Measurements from ENCODE around the gene AP2M1.
A peak's percentile ranks its signal among the peaks of the same experiment; 100 is the strongest.

The AP2M1 gene

DNA sequence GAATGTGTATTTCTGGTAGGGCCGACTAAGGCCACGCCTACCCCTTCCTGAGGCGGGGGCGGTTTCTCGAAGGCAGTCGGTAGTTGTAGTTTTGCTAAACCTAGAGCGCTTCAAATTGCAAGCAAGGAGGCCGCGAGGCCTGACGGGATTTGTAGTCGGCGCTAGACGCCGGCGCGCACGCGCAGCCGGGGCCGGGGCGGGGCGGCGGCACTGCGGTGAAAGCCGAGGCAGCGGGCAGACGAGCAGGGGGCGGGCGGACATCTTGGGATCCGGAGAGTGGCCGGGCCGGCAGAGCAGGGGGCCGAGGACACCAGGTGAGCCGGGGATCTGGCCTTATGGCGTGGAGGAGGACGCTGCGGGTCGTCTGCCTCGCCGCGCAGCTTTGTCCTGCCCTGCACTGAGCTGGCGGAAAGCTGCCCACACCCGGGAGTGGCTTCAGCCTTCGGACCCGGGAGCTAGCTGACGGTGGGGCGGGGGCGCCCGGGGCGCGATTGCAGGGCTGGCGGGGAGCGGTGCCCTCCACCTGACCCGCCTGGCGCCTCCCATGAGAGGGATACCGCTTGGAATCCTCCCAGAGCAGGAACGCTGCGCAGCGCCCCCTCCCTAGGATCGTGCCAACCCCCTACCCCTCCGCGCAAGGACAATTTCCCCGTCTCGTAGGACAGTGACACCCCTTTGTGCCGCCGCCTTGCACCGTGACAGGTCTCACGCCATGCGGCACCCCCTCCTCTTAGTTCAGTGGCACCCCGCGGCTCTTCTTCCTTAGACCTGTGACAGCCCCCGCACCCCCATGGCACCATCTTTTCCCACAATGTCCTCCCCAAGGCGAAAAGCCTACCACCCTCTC lies at the start of gene AP2M1:
Gene AP2M1 (plus strand): TSS at position 210 of the 847 bp plus-strand sequence. CDS start 2,139 bp downstream, outside the sequence.
- peak; percentile 100 for DNase-seq (ENCODE audit: low read depth in 1 of 2, low spot score in 1 of 2)
- no peak; the same call in 1 of the 2 replicates for TF ChIP-seq JUND (IDR thresholded peaks at IDR 0.05; ENCODE audit: low read depth)
- in situ Hi-C loops (cut with HindIII; ENCODE audit: low pct_unique_long_range_greater_than_20kb, low sequenced_read_pairs): no loop called here

DNA sequence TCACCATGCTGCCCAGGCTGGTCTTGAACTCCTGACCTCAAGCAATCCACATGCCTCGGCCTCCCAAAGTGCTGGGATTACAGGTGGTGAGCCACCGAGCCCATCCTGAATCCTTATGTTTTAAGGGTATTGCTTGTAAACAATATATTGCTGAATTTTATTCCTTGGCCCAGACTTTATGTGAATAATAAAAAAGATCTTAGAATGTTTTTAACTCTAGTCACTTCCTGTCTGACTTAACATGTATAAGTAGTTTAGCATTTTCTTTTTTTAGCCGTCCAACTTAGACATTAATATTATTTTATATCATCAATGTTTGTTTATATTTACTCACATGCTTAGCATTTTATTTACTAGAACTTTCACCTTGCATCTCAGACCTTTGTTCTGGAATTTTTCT lies 48.6 kb upstream of the AP2M1 start:
- no peak for TF ChIP-seq JUND (IDR thresholded peaks at IDR 0.05; ENCODE audit: low read depth)
- DNase-seq (ENCODE audit: low read depth in 1 of 2, low spot score in 1 of 2): no peak
- in situ Hi-C loops (cut with HindIII; ENCODE audit: low pct_unique_long_range_greater_than_20kb, low sequenced_read_pairs): no loop called here

DNA sequence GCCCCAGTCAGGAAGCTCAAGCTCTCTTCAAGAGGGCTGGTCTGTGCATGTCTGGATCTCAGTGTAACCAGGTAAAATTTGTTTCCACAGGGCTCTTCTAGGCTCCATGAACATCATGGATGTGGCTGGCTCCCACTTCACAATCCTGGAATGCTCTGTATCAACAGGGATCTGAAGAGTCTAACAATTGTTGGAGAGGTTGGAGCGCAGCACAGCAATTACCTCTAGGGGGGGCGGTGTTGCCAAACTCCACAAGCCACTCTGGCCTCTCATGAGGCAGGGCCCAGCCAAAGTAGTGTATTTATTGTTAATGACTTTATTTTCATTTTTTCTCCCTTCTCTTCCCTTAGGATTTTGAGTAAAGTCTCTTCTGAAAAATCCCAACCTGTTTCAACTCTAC lies 45.6 kb upstream of the AP2M1 start:
- in situ Hi-C loops (cut with HindIII; ENCODE audit: low pct_unique_long_range_greater_than_20kb, low sequenced_read_pairs): no loop called here
- TF ChIP-seq JUND (IDR thresholded peaks at IDR 0.05; ENCODE audit: low read depth): no peak
- peak in 1 of 2 experiments; percentile 86 for DNase-seq (ENCODE audit: low read depth in 1 of 2, low spot score in 1 of 2)

DNA sequence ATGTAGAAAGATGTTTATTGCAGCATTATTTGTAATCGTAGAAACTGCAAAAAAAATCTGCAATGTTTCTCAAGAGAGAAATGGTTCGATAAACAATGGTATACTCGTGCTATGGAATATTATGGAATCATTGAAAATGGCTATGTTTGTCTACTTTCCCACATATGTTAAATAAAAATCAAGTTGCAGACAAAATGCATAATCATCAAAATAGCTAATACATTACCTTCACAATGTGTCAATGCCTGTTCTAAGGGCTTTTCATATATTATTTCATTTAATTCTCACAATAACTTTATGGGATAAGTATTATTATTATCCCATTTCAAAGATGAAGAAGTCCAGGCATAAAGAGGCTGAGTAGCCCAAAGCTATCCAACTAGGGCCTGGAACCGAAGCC lies 41.7 kb upstream of the AP2M1 start:
- in situ Hi-C loops (cut with HindIII; ENCODE audit: low pct_unique_long_range_greater_than_20kb, low sequenced_read_pairs): no loop called here
- TF ChIP-seq JUND (IDR thresholded peaks at IDR 0.05; ENCODE audit: low read depth): no peak
- DNase-seq (ENCODE audit: low read depth in 1 of 2, low spot score in 1 of 2): no peak

DNA sequence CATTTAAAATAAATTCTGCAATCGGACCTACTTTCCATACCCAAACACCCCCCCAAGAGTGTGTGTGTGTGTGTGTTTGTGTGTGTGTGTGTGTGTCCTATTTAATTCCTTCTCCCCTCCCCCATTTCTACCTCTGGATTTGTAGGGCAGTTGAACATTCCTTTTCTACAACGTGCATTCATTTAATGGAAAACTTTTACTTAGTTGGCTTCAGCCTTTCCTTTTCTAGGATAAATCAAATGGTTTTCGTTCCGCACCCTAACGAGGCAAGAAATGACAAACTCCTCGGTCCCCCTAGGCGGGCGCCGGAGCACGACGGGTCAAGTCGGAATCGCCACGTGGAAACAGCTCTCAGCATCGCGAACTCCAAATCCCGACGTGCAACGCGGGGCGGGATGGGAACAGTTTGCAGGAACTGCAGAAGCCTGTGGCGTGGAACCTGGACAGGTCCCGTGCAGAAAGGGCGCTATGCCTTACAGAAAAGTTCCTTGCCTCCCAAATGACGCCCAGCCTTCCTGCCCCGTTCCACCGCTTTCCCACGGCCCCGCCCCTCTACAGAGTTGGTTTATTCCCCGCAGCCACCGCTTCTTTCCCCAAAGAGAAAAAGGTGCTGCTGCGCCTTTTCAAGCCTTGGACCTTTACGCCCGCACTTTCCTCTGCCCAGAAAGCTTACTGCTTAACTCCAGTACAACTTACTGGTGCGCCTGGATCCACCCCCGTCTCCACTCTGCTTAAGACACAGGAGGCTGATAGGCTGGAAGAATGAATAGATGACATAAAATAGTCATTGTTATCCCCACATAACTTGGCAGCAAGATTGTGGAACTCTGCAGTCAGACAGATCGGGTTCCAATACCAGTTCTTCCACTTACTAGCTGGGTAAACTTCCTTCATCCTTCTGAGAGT lies 40.6 kb upstream of the AP2M1 start:
- TF ChIP-seq JUND (IDR thresholded peaks at IDR 0.05; ENCODE audit: low read depth): peak; percentile 95
- peak; percentile 85 to 100 for DNase-seq (ENCODE audit: low read depth in 1 of 2, low spot score in 1 of 2)
- in situ Hi-C loops (cut with HindIII; ENCODE audit: low pct_unique_long_range_greater_than_20kb, low sequenced_read_pairs): no loop called here

DNA sequence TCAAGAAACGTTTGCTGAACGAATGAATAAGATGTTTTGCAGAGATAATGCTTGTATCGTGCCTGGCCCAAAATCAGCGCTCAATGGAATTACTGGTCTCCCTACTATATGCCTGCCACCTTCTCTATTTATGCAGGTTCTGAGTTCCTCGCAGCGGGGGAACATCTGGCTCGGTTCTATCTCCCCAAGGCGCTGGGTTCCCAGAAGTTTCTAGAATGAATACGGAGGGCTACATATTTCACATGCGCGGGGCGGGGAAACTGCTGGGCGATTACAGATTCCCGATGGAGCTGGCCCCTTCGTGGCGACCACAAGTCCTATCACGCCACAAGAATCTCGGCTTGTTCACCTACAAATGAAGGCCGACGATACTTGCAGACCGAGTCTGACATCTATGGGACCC lies 39.9 kb upstream of the AP2M1 start:
- in situ Hi-C loops (cut with HindIII; ENCODE audit: low pct_unique_long_range_greater_than_20kb, low sequenced_read_pairs): no loop called here
- DNase-seq (ENCODE audit: low read depth in 1 of 2, low spot score in 1 of 2): no peak
- no peak for TF ChIP-seq JUND (IDR thresholded peaks at IDR 0.05; ENCODE audit: low read depth)

DNA sequence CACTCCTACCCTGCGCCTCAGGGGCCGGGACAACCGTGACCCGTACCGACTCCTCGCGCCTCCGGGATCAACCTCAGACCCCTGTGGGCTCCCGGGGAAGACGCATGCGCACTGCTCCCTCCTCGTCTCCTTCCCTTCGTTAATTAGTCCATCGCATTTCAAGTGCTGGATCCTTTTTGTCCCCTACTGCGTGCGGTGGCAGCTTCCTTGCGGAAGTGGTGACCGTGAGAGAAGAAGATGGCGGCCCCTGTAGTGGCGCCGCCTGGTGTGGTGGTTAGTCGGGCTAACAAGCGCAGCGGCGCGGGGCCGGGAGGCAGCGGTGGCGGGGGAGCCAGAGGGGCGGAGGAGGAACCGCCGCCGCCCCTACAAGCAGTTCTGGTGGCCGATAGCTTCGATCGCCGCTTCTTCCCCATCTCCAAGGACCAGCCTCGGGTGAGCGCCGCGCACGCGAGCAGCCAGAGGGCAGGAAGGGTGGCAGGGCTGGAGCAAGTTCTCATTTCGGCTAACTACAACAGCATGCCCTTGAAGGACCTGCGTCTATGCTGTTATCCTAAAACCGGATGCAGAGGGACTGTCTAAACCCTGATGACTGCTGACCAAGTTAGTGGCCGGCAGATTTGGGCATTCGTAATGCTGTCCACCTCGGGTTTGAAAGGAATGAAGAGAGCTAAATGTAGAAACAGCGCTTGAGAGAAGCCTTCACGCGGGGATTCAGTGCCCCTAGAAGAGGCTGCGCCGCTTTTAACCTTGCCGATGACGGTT lies 39.3 kb upstream of the AP2M1 start, which contains the start of gene EIF2B5:
Gene EIF2B5 (plus strand): TSS at position 210 of the 762 bp plus-strand sequence. CDS start 28 bp downstream, at position 238.
- no peak for TF ChIP-seq JUND (IDR thresholded peaks at IDR 0.05; ENCODE audit: low read depth)
- peak; percentile 76 to 97 for DNase-seq (ENCODE audit: low read depth in 1 of 2, low spot score in 1 of 2)
- in situ Hi-C loops (cut with HindIII; ENCODE audit: low pct_unique_long_range_greater_than_20kb, low sequenced_read_pairs): no loop called here

DNA sequence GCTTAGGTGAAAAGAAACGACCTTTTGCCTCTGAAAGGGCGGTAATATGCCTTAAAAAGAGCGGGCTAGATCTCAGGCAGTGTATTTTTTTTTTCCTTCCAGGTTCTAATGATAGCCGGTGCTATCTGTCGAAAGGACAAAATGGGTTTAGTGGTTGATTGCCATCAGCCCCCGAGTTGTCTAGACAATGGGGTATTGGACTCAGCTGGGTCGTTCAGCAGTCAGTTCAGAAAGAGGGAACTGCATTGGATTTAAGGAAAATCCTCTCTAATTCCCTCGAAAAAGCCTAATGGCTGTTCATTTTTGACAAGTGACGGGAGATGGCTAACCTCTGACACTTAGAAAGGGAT lies 38.8 kb upstream of the AP2M1 start:
- in situ Hi-C loops (cut with HindIII; ENCODE audit: low pct_unique_long_range_greater_than_20kb, low sequenced_read_pairs): no loop called here
- TF ChIP-seq JUND (IDR thresholded peaks at IDR 0.05; ENCODE audit: low read depth): no peak
- no peak for DNase-seq (ENCODE audit: low read depth in 1 of 2, low spot score in 1 of 2)

DNA sequence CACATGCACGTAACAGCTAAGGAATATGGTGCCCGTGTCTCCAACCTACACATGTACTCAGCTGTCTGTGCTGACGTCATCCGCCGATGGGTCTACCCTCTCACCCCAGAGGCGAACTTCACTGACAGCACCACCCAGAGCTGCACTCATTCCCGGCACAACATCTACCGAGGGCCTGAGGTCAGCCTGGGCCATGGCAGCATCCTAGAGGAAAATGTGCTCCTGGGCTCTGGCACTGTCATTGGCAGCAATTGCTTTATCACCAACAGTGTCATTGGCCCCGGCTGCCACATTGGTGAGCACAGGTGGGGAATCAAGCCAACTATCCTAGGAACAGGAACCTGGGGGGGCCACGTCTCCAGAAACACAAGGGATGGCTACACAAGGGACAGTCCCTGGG lies 34.2 kb upstream of the AP2M1 start:
- TF ChIP-seq JUND (IDR thresholded peaks at IDR 0.05; ENCODE audit: low read depth): no peak
- in situ Hi-C loops (cut with HindIII; ENCODE audit: low pct_unique_long_range_greater_than_20kb, low sequenced_read_pairs): no loop called here

DNA sequence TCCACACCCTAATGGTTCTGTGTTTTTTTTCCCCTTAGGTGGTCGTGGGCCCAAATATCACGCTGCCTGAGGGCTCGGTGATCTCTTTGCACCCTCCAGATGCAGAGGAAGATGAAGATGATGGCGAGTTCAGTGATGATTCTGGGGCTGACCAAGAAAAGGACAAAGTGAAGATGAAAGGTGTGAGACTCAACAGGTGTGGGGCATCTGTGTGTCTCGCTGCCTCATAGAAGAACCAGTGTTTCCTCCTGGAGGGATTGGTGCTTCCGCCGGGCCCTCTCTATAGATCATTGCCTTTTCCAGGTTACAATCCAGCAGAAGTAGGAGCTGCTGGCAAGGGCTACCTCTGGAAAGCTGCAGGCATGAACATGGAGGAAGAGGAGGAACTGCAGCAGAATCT lies 32.5 kb upstream of the AP2M1 start:
- no peak for TF ChIP-seq JUND (IDR thresholded peaks at IDR 0.05; ENCODE audit: low read depth)
- no peak for DNase-seq (ENCODE audit: low read depth in 1 of 2, low spot score in 1 of 2)
- in situ Hi-C loops (cut with HindIII; ENCODE audit: low pct_unique_long_range_greater_than_20kb, low sequenced_read_pairs): no loop called here

More for the DNA sequence above, 34.2 kb upstream of the AP2M1 start:
- no peak for DNase-seq (ENCODE audit: low read depth in 1 of 2, low spot score in 1 of 2)

DNA sequence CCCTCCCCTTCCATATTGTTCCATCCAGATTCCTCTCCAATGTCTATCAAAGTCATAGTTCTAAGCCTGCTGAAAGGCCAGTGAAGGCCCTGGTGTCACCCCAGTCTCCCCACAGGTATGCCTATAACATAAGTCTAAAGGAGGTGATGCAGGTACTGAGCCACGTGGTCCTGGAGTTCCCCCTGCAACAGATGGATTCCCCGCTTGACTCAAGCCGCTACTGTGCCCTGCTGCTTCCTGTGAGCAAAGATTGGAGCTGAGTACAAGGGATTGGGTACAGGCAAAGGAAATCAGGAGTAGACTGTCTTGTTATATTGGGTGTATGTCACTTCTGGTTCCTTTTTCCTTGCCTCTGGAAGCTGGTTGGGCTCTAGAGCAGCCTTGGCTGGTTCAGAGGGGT lies 31.3 kb upstream of the AP2M1 start:
- in situ Hi-C loops (cut with HindIII; ENCODE audit: low pct_unique_long_range_greater_than_20kb, low sequenced_read_pairs): no loop called here
- no peak for TF ChIP-seq JUND (IDR thresholded peaks at IDR 0.05; ENCODE audit: low read depth)
- DNase-seq (ENCODE audit: low read depth in 1 of 2, low spot score in 1 of 2): no peak

DNA sequence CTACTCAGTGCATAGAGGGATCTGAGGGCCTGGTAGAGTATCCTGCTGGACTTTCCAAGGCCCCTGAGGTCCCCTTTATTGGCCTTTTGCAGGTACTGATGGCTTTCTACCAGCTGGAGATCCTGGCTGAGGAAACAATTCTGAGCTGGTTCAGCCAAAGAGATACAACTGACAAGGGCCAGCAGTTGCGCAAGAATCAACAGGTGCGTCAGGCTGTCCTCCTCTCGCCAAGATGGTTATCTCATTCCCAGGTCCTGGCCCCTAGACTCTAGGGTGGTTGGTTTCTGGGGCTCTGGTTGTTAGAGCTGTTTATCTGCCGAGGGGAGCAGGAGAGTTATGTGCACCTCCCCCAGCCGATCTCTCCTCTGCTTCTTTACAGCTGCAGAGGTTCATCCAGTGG lies 30.1 kb upstream of the AP2M1 start:
- TF ChIP-seq JUND (IDR thresholded peaks at IDR 0.05; ENCODE audit: low read depth): no peak
- in situ Hi-C loops (cut with HindIII; ENCODE audit: low pct_unique_long_range_greater_than_20kb, low sequenced_read_pairs): no loop called here
- peak in 1 of 2 experiments; percentile 74 for DNase-seq (ENCODE audit: low read depth in 1 of 2, low spot score in 1 of 2)
